RWPE2 (cell line): Measurements from ENCODE around the gene RNASEL.

Source experiments
- ATAC-seq: fragments of 200-7000 bp; cut with Tn5 transposase; 3 replicates; pipeline ENCODE4 v1.9.1; 2021; ENCODE audit warnings: low read depth
- DNase-seq: peaks from one replicate; pipeline ENCODE4 v3.0.0-alpha.2; 2020; ENCODE audit warnings: low spot score
- H3K27ac ChIP-seq: fragments of 450-650 bp; 2 replicates; pipeline ENCODE4 v1.5.1; 2017; ENCODE audit warnings: mild to moderate bottlenecking; ENCODE audit not compliant: poor library complexity, severe bottlenecking
- H3K27me3 ChIP-seq: fragments of 250-450 bp; sonication (Bioruptor Pico); 2 replicates; pipeline ENCODE4 v1.5.1; 2021; ENCODE audit warnings: mild to moderate bottlenecking, moderate library complexity; ENCODE audit not compliant: insufficient read depth, poor library complexity, severe bottlenecking
- H3K36me3 ChIP-seq: fragments of 250-450 bp; sonication (Bioruptor Pico); 2 replicates; pipeline ENCODE4 v1.5.1; 2020; ENCODE audit warnings: low read depth, mild to moderate bottlenecking, moderate library complexity
- H3K4me1 ChIP-seq: fragments of 250-450 bp; sonication (Bioruptor Pico); 2 replicates; pipeline ENCODE4 v1.5.1; 2021; ENCODE audit warnings: mild to moderate bottlenecking, moderate library complexity; ENCODE audit not compliant: insufficient read depth, poor library complexity, severe bottlenecking
- H3K4me3 ChIP-seq: fragments of 250-450 bp; sonication (Bioruptor Pico); 2 replicates; pipeline ENCODE4 v1.5.1; 2021; ENCODE audit warnings: mild to moderate bottlenecking, moderate library complexity; ENCODE audit not compliant: severe bottlenecking
- H3K9me3 ChIP-seq: fragments of 250-450 bp; sonication (Bioruptor Pico); 2 replicates; pipeline ENCODE4 v1.5.1; 2021; ENCODE audit warnings: mild to moderate bottlenecking, moderate library complexity; ENCODE audit not compliant: severe bottlenecking
- CTCF ChIP-seq: fragments of 450-650 bp; IDR thresholded peaks from one replicate; pipeline ENCODE4 v1.5.1; 2017; ENCODE audit warnings: mild to moderate bottlenecking, moderate library complexity; ENCODE audit not compliant: poor library complexity, severe bottlenecking

The RNASEL gene

GRCh38 chr1:182596934-182597333 is 7.9 kb upstream of the RNASEL start:
- Histone ChIP-seq H3K4me3 (no peak overlapping the region), H3K27me3 (no peaks in the 10 kb centered on the region), H3K4me1 (no peaks in the 10 kb centered on the region), H3K9me3 (no peaks in the 10 kb centered on the region), H3K27ac (no peak overlapping the region), H3K36me3 (no peaks in the 10 kb centered on the region)
- TF ChIP-seq CTCF, result no peak
- ATAC-seq (no peak), DNase-seq (no peak)

GRCh38 chr1:182595641-182596240 is 6.7 kb upstream of the RNASEL start:
- DNase-seq, result no peak
- no peak for ATAC-seq
- H3K27me3 ChIP-seq, result no peaks in the 10 kb centered on the region
- H3K9me3 ChIP-seq, result no peaks in the 10 kb centered on the region
- no peaks in the 10 kb centered on the region for H3K36me3 ChIP-seq
- H3K27ac ChIP-seq, result no peak overlapping the region
- TF ChIP-seq CTCF, result peak; percentile 67
- no peak overlapping the region for H3K4me3 ChIP-seq
- H3K4me1 ChIP-seq, result no peaks in the 10 kb centered on the region

- Histone ChIP-seq H3K4me3 (no peak overlapping the region), H3K27me3 (no peaks in the 10 kb centered on the region), H3K4me1 (no peaks in the 10 kb centered on the region), H3K36me3 (no peaks in the 10 kb centered on the region), H3K9me3 (no peaks in the 10 kb centered on the region), H3K27ac (no peak overlapping the region)
- ATAC-seq (no peak), DNase-seq (no peak)
- TF ChIP-seq CTCF, result no peak
Observed at GRCh38 chr1:182589931-182590330, 875 bp upstream of the RNASEL start.

GRCh38 chr1:182589520-182589919 is 464 bp upstream of the RNASEL start:
- Histone ChIP-seq H3K36me3 (no peaks in the 10 kb centered on the region), H3K4me3 (no peak overlapping the region), H3K4me1 (no peaks in the 10 kb centered on the region), H3K9me3 (no peaks in the 10 kb centered on the region), H3K27me3 (no peaks in the 10 kb centered on the region), H3K27ac (peak overlapping the region; percentile 64)
- no peak for DNase-seq
- no peak for ATAC-seq
- no peak for TF ChIP-seq CTCF

- ATAC-seq, result no peak
Observed at GRCh38 chr1:182587666-182588499, 1.2 kb downstream of the RNASEL start.

More at GRCh38 chr1:182587666-182588499, 1.2 kb downstream of the RNASEL start:
- H3K27me3 ChIP-seq, result no peaks in the 10 kb centered on the region
- no peaks in the 10 kb centered on the region for H3K36me3 ChIP-seq
- H3K4me1 ChIP-seq, result no peaks in the 10 kb centered on the region
- H3K4me3 ChIP-seq, result peak overlapping the region; percentile 40
- DNase-seq, result no peak
- peak overlapping the region; percentile 64 for H3K27ac ChIP-seq
- TF ChIP-seq CTCF, result no peak
- no peaks in the 10 kb centered on the region for H3K9me3 ChIP-seq
